Measurements from ENCODE around the gene LTF. TPM values are rescaled to one million over a fixed set of nuclear protein-coding genes. Genes with fewer than 3 reads are reported as not detected.

Gene LTF
- total RNA-seq = not detected

- Mint-ChIP-seq H3K4me1 (peaks cover 2% of the 10 kb centered on the region), H3K36me3 (ENCODE audit: low read depth) (no peaks in the 10 kb centered on the region), H3K27ac (no peak within 1 kb of the TSS), H3K27me3 (peaks cover 62% of the 10 kb centered on the region), H3K9me3 (no peaks in the 10 kb centered on the region), H3K4me3 (no peak within 1 kb of the TSS)
- DNase-seq = no peak
- CTCF ChIA-PET = interaction anchor here (1.3 to 3.7 kb wide), 3 partner anchors 15 to 33 kb away, joined by 3 to 21 read pairs (median 4); partner anchors contain the start of gene RTP3
- POLR2A ChIA-PET = no interaction called here
These were observed at the start of gene LTF for GRCh38 chr3:46464326-46465195. TSS of gene LTF (minus strand) at chr3:46464905. CDS start at chr3:46464867, 38 bp downstream.

- peaks cover 15% of the 10 kb centered on the region for H3K27me3 Mint-ChIP-seq
- H3K4me1 Mint-ChIP-seq = peaks cover 4% of the 10 kb centered on the region
- no peak overlapping the region for H3K4me3 Mint-ChIP-seq
- no peaks in the 10 kb centered on the region for H3K9me3 Mint-ChIP-seq
- no peak for DNase-seq
- POLR2A ChIA-PET = no interaction called here
- CTCF ChIA-PET = interaction anchor here (0.9 kb wide), 1 partner anchor 24 kb away, joined by 3 read pairs; no protein-coding TSS in a partner anchor
- no peak overlapping the region for H3K27ac Mint-ChIP-seq
- H3K36me3 Mint-ChIP-seq (ENCODE audit: low read depth) = no peaks in the 10 kb centered on the region
These were observed 47.6 kb upstream of the LTF start for GRCh38 chr3:46512191-46512749.

GRCh38 chr3:46509661-46510187 is 45.0 kb upstream of the LTF start:
- peaks cover 7% of the 10 kb centered on the region for H3K4me1 Mint-ChIP-seq
- H3K9me3 Mint-ChIP-seq = no peaks in the 10 kb centered on the region
- CTCF ChIA-PET = interaction anchor here (1.0 kb wide), 1 partner anchor 9 kb away, joined by 3 read pairs; no protein-coding TSS in a partner anchor
- POLR2A ChIA-PET = no interaction called here
- DNase-seq = no peak
- no peaks in the 10 kb centered on the region for H3K36me3 Mint-ChIP-seq (ENCODE audit: low read depth)
- no peak overlapping the region for H3K27ac Mint-ChIP-seq
- H3K27me3 Mint-ChIP-seq = peaks cover 18% of the 10 kb centered on the region
- no peak overlapping the region for H3K4me3 Mint-ChIP-seq

GRCh38 chr3:46508850-46509591 is 44.3 kb upstream of the LTF start:
- H3K27me3 Mint-ChIP-seq = peaks cover 18% of the 10 kb centered on the region
- no peak overlapping the region for H3K4me3 Mint-ChIP-seq
- no peaks in the 10 kb centered on the region for H3K36me3 Mint-ChIP-seq (ENCODE audit: low read depth)
- POLR2A ChIA-PET = no interaction called here
- peaks cover 9% of the 10 kb centered on the region for H3K4me1 Mint-ChIP-seq
- CTCF ChIA-PET = interaction anchor here (1.0 to 1.1 kb wide), 2 partner anchors 10 to 121 kb away, joined by 3 read pairs; no protein-coding TSS in a partner anchor
- H3K27ac Mint-ChIP-seq = no peak overlapping the region
- H3K9me3 Mint-ChIP-seq = no peaks in the 10 kb centered on the region
- no peak for DNase-seq

GRCh38 chr3:46506526-46506925 is 41.8 kb upstream of the LTF start:
- Mint-ChIP-seq H3K4me1 (peaks cover 13% of the 10 kb centered on the region), H3K9me3 (no peaks in the 10 kb centered on the region), H3K36me3 (ENCODE audit: low read depth) (peaks cover 2% of the 10 kb centered on the region), H3K4me3 (no peak overlapping the region), H3K27me3 (peaks cover 15% of the 10 kb centered on the region), H3K27ac (no peak overlapping the region)
- no peak for DNase-seq
- ChIA-PET POLR2A (no interaction called here), CTCF (interaction anchor here (1.0 kb wide), 1 partner anchor 9 kb away, joined by 5 read pairs; the partner anchor contains the start of gene RTP3)

- Mint-ChIP-seq H3K27ac (no peak overlapping the region), H3K36me3 (ENCODE audit: low read depth) (peaks cover 2% of the 10 kb centered on the region), H3K4me3 (no peak overlapping the region), H3K27me3 (peaks cover 12% of the 10 kb centered on the region), H3K9me3 (no peaks in the 10 kb centered on the region), H3K4me1 (peaks cover 13% of the 10 kb centered on the region)
- no peak for DNase-seq
- CTCF ChIA-PET = interaction anchor here (0.8 to 1.0 kb wide), 3 partner anchors 8 to 123 kb away, joined by 4 to 5 read pairs (median 4); partner anchors contain the start of gene RTP3
- POLR2A ChIA-PET = no interaction called here
These were observed 41.2 kb upstream of the LTF start for GRCh38 chr3:46505953-46506352.

GRCh38 chr3:46504789-46505188 is 40.1 kb upstream of the LTF start:
- no peak overlapping the region for H3K4me3 Mint-ChIP-seq
- peaks cover 13% of the 10 kb centered on the region for H3K4me1 Mint-ChIP-seq
- ChIA-PET POLR2A (no interaction called here), CTCF (interaction anchor here (1.0 kb wide), 1 partner anchor 63 kb away, joined by 4 read pairs; no protein-coding TSS in a partner anchor)
- no peak for DNase-seq
- H3K9me3 Mint-ChIP-seq = no peaks in the 10 kb centered on the region
- no peak overlapping the region for H3K27ac Mint-ChIP-seq
- peaks cover 5% of the 10 kb centered on the region for H3K27me3 Mint-ChIP-seq
- peaks cover 2% of the 10 kb centered on the region for H3K36me3 Mint-ChIP-seq (ENCODE audit: low read depth)

GRCh38 chr3:46503200-46503874 is 38.6 kb upstream of the LTF start:
- H3K4me1 Mint-ChIP-seq = peaks cover 13% of the 10 kb centered on the region
- H3K27ac Mint-ChIP-seq = no peak overlapping the region
- no peak overlapping the region for H3K4me3 Mint-ChIP-seq
- ChIA-PET CTCF (interaction anchor here (6.6 kb wide), 1 partner anchor 14 kb away, joined by 52 read pairs; no protein-coding TSS in a partner anchor), POLR2A (no interaction called here)
- no peak for DNase-seq
- peaks cover 5% of the 10 kb centered on the region for H3K27me3 Mint-ChIP-seq
- H3K9me3 Mint-ChIP-seq = no peaks in the 10 kb centered on the region
- H3K36me3 Mint-ChIP-seq (ENCODE audit: low read depth) = peaks cover 2% of the 10 kb centered on the region

- H3K27ac Mint-ChIP-seq = no peak overlapping the region
- H3K36me3 Mint-ChIP-seq (ENCODE audit: low read depth) = peaks cover 2% of the 10 kb centered on the region
- ChIA-PET CTCF (interaction anchor here (1.0 to 6.6 kb wide), 3 partner anchors 12 to 16 kb away, joined by 3 to 52 read pairs (median 3); no protein-coding TSS in a partner anchor), POLR2A (no interaction called here)
- H3K4me1 Mint-ChIP-seq = peaks cover 17% of the 10 kb centered on the region
- DNase-seq = no peak
- H3K4me3 Mint-ChIP-seq = no peak overlapping the region
- no peaks in the 10 kb centered on the region for H3K9me3 Mint-ChIP-seq
- H3K27me3 Mint-ChIP-seq = peaks cover 2% of the 10 kb centered on the region
These were observed 37.0 kb upstream of the LTF start for GRCh38 chr3:46501702-46502101.

- no peak for DNase-seq
- ChIA-PET POLR2A (no interaction called here), CTCF (interaction anchor here (6.6 kb wide), 1 partner anchor 12 kb away, joined by 52 read pairs; no protein-coding TSS in a partner anchor)
- Mint-ChIP-seq H3K27me3 (no peaks in the 10 kb centered on the region), H3K36me3 (ENCODE audit: low read depth) (peaks cover 2% of the 10 kb centered on the region), H3K27ac (no peak overlapping the region), H3K4me3 (no peak overlapping the region), H3K9me3 (no peaks in the 10 kb centered on the region), H3K4me1 (peaks cover 23% of the 10 kb centered on the region)
These were observed 36.2 kb upstream of the LTF start for GRCh38 chr3:46500656-46501635.

GRCh38 chr3:46498916-46499519 is 34.3 kb upstream of the LTF start:
- Mint-ChIP-seq H3K4me1 (peaks cover 18% of the 10 kb centered on the region), H3K9me3 (no peaks in the 10 kb centered on the region), H3K4me3 (no peak overlapping the region), H3K27me3 (no peaks in the 10 kb centered on the region), H3K27ac (no peak overlapping the region), H3K36me3 (ENCODE audit: low read depth) (peaks cover 2% of the 10 kb centered on the region)
- ChIA-PET POLR2A (no interaction called here), CTCF (interaction anchor here (0.9 to 6.6 kb wide), 3 partner anchors 10 to 73 kb away, joined by 3 to 52 read pairs (median 3); no protein-coding TSS in a partner anchor)
- no peak for DNase-seq

All from activated CD4-positive, alpha-beta T cell treated with anti-CD3 and anti-CD28 coated beads, Interleukin-2, amount 10 ng/mL, durations not matched to agents 7 days and 5 days (primary cell).